ENCODE results near the gene ZNF575. TPM values are rescaled to one million over a fixed set of nuclear protein-coding genes. Genes with fewer than 3 reads are reported as not detected.

Gene ZNF575
- total and polyA plus RNA-seq, 12 donors = 0.22 to 2.9 (median 0.87) TPM; not detected in 2

DNA sequence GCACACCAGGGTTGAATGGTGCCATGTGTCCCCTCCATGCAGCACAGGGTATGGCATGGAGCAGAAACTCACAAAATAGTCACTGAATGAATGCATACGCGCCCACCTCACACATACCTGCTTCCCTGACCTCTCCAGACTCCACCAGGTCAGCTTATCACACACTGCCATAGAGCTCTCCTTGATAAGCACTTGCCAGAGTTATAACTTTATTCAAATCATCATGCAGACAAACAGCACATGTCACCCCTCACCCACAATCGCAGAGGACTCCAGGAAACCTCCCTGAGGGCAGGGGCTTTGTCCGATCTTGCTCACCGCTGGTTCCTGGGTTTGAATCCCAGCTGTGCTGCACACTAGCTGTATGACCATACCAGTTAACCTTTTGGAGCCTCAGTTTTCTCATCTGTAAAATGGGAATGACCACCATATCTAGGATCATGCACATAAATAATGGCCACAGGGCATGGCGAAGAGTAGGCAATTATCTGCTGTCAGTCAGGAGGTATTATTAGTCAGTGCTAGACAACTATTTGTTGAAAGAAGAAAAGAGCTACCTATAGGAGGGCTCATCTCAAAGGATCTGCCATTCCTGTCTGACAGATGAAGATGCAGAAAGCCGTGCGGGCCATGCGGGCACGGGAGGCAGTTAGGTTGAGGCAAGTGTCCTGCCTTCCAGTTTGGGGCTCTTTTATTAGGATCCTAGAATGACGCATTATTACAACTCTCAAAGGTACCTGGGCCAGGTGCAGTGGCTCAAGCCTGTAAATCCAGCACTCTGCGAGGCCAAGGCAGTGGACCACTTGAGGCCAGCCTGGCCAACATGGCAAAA lies 28.4 kb downstream of the ZNF575 start:
- TF ChIP-seq, protein P1, sequence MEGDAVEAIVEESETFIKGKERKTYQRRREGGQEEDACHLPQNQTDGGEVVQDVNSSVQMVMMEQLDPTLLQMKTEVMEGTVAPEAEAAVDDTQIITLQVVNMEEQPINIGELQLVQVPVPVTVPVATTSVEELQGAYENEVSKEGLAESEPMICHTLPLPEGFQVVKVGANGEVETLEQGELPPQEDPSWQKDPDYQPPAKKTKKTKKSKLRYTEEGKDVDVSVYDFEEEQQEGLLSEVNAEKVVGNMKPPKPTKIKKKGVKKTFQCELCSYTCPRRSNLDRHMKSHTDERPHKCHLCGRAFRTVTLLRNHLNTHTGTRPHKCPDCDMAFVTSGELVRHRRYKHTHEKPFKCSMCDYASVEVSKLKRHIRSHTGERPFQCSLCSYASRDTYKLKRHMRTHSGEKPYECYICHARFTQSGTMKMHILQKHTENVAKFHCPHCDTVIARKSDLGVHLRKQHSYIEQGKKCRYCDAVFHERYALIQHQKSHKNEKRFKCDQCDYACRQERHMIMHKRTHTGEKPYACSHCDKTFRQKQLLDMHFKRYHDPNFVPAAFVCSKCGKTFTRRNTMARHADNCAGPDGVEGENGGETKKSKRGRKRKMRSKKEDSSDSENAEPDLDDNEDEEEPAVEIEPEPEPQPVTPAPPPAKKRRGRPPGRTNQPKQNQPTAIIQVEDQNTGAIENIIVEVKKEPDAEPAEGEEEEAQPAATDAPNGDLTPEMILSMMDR (IDR thresholded peaks at IDR 0.05) = no peak
- TF ChIP-seq POLR2A (IDR thresholded peaks at IDR 0.05) = no peak
- no peaks in the 10 kb centered on the region for H3K9me3 ChIP-seq (replicated peaks in 1 of 3)
- H3K36me3 ChIP-seq (replicated peaks in 1 of 2) = peaks cover 0 to 5% of the 10 kb centered on the region in 2 donors
- no peak overlapping the region for H3K4me3 ChIP-seq
- H3K4me1 ChIP-seq (replicated peaks in 1 of 2) = peaks cover 17 to 27% of the 10 kb centered on the region in 2 donors
- 89 to 94% (median 92%) methylated on average over 10 to 12 of the region's 12 CpGs for WGBS, 4 donors
- DNase-seq = no peak
- H3K27me3 ChIP-seq = no peaks in the 10 kb centered on the region
- intact Hi-C loops (cut with DNase I) = no loop called here
- H3K27ac ChIP-seq = peak overlapping the region in 2 of 5 donors; percentile 65 to 92

DNA sequence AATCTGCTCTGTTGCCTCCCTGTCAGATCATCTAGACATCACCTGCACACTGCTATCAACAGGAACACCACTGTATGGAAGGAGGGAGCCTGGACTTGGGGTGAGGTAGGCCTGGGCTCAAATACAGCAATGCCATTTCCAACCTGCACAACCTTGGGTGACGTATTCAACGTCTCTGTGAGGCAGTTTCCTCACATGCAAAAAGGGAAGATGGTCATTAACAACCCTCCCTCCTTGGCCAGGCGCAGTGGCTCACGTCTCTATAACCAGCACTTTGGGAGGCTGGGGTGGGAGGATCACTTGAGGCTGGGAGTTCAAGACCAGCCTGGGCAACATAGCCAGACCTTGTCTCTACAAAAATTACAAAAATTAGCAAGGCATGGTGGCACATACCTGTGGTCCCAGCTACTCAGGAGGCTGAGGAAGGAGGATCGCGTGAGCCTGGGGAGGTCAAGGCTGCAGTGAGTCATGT lies 29.3 kb downstream of the ZNF575 start:
- peak overlapping the region; percentile 63 to 94 (median 82) for H3K27ac ChIP-seq
- intact Hi-C loops (cut with DNase I) = no loop called here

DNA sequence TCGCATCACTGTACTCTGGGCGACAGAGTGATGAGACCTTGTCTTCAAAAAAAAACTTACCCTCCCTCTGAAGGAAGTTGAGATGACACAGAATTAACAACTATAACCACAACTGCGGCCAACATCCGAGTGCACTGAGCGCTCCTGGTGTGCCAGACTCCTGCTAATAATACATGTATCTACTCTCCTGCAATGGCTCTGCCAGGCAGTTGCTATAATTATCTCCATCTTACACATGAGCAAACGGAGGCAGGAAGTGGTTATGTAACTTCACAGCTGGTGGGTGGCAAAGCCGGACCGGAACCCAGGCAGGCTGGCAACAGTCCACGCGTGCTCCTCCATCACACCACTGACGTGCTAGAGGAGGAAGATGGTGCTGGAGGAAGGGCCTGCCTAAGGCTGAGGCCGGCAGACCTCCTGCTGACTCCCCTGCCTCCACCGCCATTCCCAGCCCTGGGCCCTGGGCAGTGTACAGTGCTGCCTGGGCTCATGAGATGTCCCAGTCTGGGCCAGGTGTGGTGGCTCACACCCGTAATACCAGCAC lies 29.8 kb downstream of the ZNF575 start:
- TF ChIP-seq, protein P1 (IDR thresholded peaks at IDR 0.05) = no peak
- peak in 1 of 2 donors; percentile 54 for TF ChIP-seq POLR2A (IDR thresholded peaks at IDR 0.05)
- intact Hi-C loops (cut with DNase I) = no loop called here
- Histone ChIP-seq H3K27me3 (no peaks in the 10 kb centered on the region), H3K27ac (peak overlapping the region; percentile 63 to 94 (median 82)), H3K4me3 (no peak overlapping the region), H3K4me1 (replicated peaks in 1 of 2) (peaks cover 16 to 22% of the 10 kb centered on the region in 2 donors), H3K36me3 (replicated peaks in 1 of 2) (peaks cover 0 to 5% of the 10 kb centered on the region in 2 donors), H3K9me3 (replicated peaks in 1 of 3) (no peaks in the 10 kb centered on the region)
- peak; percentile 79 to 97 (median 90) for DNase-seq
- 16 to 33% (median 24%) methylated on average over 13 to 14 of the region's 14 CpGs for WGBS, 4 donors

More for the DNA sequence above, 29.3 kb downstream of the ZNF575 start:
- no peaks in the 10 kb centered on the region for H3K9me3 ChIP-seq (replicated peaks in 1 of 3)
- H3K27me3 ChIP-seq = no peaks in the 10 kb centered on the region
- 50 to 70% (median 62%) methylated on average over 5 to 6 of the region's 6 CpGs for WGBS, 4 donors
- peak in 1 of 7 donors; percentile 58 for DNase-seq
- TF ChIP-seq, protein P1 (IDR thresholded peaks at IDR 0.05) = no peak
- TF ChIP-seq POLR2A (IDR thresholded peaks at IDR 0.05) = no peak
- H3K4me1 ChIP-seq (replicated peaks in 1 of 2) = peaks cover 17 to 22% of the 10 kb centered on the region in 2 donors
- peaks cover 0 to 5% of the 10 kb centered on the region in 2 donors for H3K36me3 ChIP-seq (replicated peaks in 1 of 2)
- no peak overlapping the region for H3K4me3 ChIP-seq

DNA sequence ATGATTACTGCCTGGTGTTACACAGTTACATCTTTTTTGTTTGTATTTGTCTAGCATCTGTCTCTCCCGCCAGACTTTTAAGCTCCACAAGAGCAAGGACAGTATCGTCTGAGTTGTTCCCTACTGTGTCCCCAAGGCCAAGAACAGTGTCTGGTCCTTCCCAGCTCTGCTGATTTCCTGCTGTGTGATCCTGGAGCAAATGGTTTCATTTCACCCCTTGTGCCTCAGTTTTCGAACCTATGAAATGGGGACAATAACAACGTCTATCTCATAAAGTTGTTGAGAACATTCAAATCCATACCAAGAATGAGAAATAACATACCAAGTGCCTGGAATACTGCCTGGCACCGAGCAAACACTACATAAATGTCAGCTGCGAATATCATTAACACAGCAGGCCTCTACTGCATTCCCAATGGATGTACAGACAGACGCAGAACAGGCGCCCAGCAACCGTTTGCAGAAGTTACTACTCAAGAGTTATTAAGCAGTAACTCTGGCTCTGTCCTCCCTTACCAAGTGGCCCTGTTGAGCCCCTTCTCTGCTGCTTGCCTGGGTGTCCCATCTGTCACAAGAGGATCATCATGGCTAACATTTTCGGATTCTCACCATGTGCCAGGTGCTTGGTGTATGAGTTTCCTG lies 30.9 kb downstream of the ZNF575 start:
- TF ChIP-seq POLR2A (IDR thresholded peaks at IDR 0.05) = no peak
- TF ChIP-seq, protein P1 (IDR thresholded peaks at IDR 0.05) = no peak
- H3K27ac ChIP-seq = peak overlapping the region in 3 of 5 donors; percentile 82 to 94 (median 92)
- intact Hi-C loops (cut with DNase I) = no loop called here
- no peaks in the 10 kb centered on the region for H3K27me3 ChIP-seq
- H3K4me1 ChIP-seq (replicated peaks in 1 of 2) = peaks cover 10 to 17% of the 10 kb centered on the region in 2 donors
- no peak overlapping the region for H3K4me3 ChIP-seq
- WGBS, 4 donors = 85 to 89% (median 89%) methylated on average over 10 of the region's 10 CpGs
- peaks cover 0 to 5% of the 10 kb centered on the region in 2 donors for H3K36me3 ChIP-seq (replicated peaks in 1 of 2)
- no peaks in the 10 kb centered on the region for H3K9me3 ChIP-seq (replicated peaks in 1 of 3)
- DNase-seq = no peak
